Measurements from ENCODE around the gene RPAP2.

GRCh38 chr1:92372164-92372563, 73.3 kb downstream of the RPAP2 start:
- TF ChIP-seq, protein P1, sequence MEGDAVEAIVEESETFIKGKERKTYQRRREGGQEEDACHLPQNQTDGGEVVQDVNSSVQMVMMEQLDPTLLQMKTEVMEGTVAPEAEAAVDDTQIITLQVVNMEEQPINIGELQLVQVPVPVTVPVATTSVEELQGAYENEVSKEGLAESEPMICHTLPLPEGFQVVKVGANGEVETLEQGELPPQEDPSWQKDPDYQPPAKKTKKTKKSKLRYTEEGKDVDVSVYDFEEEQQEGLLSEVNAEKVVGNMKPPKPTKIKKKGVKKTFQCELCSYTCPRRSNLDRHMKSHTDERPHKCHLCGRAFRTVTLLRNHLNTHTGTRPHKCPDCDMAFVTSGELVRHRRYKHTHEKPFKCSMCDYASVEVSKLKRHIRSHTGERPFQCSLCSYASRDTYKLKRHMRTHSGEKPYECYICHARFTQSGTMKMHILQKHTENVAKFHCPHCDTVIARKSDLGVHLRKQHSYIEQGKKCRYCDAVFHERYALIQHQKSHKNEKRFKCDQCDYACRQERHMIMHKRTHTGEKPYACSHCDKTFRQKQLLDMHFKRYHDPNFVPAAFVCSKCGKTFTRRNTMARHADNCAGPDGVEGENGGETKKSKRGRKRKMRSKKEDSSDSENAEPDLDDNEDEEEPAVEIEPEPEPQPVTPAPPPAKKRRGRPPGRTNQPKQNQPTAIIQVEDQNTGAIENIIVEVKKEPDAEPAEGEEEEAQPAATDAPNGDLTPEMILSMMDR (IDR thresholded peaks at IDR 0.05): no peak
- no peak for TF ChIP-seq POLR2A (IDR thresholded peaks at IDR 0.05)

All from Peyer's patch (tissue), 4 donors.